Cerebellar nuclear complex (tissue), 1 donor: ENCODE results near the gene GULP1.

Experiments used
- DNase-seq, 2 experiments: peaks; one replicate each; lab custom pipeline; 2025; lab: John Stamatoyannopoulos, UW

GULP1 gene

DNA sequence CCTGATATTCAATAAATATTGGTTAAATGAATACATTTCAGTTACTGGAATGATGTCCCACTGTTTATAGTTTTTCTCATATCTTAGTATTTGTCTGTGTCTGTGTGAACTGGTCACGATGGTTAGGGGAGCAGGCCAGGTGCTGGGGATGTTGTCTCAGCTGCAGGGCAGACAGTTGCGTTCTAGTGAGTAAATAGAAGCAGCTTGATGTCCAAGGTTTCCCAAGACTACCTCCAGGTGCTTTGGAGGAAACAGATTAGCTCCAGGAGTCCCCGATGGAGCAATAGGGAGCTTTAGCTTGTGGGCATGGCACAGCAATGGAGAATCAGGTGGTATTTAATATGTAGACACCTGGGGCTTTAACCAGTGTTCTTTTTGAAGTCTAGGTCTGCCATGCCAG is 75.5 kb downstream of the GULP1 start:
- no peak for DNase-seq

GRCh38 chr2:188369365-188369764 is 77.7 kb downstream of the GULP1 start:
- no peak for DNase-seq

GRCh38 chr2:188378371-188378950 is 86.8 kb downstream of the GULP1 start:
- no peak for DNase-seq

- no peak for DNase-seq
Observed at GRCh38 chr2:188379748-188380147, 88.1 kb downstream of the GULP1 start.

DNA sequence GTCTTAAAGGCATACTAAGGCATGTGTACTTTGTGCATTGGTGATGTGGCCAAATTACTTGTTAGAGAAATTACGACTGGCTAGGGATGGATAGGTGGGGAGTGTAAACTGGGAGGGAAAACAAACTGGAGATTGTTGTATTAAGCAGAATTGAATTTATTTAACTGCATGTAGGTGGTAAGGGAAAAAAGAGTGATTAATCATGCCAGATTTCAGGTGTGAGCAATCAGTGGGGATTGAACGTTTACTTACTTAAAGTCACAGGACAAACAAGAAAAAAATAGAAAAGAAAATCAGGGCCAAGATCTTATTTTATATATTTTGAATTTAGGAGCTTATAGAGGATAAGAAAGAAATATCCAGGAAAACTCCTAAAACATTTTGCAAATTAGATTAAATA is 88.6 kb downstream of the GULP1 start:
- no peak for DNase-seq

GRCh38 chr2:188381614-188382013 is 89.9 kb downstream of the GULP1 start:
- DNase-seq, result no peak

- no peak for DNase-seq
Observed at GRCh38 chr2:188382107-188382506, 90.4 kb downstream of the GULP1 start.

- DNase-seq, result no peak
Observed at GRCh38 chr2:188383158-188383557, 91.5 kb downstream of the GULP1 start.

DNA sequence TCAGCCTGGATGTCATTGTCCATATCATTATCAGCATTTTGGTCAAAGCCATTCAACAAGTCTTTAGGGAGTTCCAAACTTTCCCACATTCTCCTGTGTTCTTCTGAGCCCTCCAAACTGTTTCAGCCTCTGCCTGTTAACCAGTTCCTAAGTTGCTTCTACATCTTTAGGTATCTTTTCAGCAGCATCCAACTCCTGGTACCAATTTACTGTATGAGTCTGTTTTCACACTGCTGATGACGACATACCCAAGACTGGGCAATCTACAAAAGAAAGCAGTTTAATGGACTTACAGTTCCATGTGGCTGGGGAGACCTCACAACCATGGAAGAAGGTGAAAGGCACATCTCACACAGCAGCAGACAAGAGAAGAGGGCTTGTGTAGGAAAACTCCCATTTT is 94.2 kb downstream of the GULP1 start:
- DNase-seq, result no peak

DNA sequence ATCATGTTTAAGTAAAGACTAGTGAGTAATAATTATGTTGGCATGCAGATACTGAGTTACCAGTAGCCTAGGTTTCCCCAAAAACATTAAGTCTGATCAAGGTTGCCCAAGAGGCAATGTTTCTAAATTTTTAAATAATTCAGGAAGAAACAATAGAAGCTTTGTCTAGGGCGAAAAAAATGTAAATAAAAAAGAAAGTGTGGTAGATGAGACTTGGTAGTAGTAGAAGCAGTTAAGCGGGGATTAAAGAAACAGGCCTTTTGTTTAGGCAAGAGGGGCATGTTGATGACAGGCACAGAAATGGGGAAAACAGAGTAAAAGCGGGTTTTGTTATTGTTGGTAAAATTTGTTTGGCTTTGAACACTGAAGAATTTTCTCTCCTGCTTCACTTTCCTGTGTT is 97.2 kb downstream of the GULP1 start:
- DNase-seq, result no peak

GRCh38 chr2:188391354-188391753 is 99.7 kb downstream of the GULP1 start:
- no peak for DNase-seq

DNA sequence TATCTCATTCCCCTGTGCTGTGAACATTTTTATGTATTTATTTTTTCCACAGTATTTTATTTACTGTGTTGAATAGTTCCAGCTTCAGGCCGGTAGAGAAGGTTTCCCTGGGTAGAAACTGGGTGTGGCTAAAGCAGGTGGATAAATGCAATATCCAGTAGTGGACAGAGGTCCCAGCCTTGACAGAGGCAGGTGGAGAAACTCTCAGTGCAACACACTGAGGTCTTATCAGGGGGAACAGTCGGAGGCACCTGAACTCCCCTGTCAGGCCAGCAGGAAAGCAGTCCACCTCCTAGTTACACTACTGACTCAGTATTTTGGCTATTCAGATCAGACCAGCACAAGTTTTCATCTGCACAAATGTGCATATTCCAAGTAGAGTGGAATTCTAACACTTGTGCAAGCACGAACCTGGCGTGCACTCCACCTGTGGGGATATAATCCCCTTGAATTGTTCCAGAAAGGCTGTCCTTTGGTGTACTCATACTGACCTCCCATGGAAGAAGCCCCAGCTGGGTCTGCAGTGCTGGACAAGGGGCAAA is 103.3 kb downstream of the GULP1 start:
- DNase-seq, result no peak

GRCh38 chr2:188395903-188396689 is 104.4 kb downstream of the GULP1 start:
- no peak for DNase-seq

DNA sequence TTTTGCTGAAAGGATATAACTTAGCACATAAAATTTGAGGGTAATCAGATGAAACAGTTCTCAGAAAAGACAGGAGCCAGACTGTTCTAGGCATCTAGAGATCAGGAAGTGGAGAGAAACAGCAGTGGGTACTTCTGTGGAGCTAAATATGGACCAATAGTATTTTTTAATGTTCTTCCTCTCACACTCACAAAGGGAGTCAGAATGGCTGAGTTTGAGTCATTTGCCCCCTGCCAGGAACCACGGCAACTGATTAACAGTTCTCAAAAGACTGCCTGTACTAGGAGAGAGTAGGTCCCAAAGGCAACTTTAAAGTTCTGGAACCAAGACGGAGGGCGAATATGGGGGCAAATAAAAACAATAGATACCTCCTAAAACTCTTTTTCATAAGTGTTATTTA is 107.5 kb downstream of the GULP1 start:
- no peak for DNase-seq

GRCh38 chr2:188403676-188404075 is 112.0 kb downstream of the GULP1 start:
- no peak for DNase-seq

DNA sequence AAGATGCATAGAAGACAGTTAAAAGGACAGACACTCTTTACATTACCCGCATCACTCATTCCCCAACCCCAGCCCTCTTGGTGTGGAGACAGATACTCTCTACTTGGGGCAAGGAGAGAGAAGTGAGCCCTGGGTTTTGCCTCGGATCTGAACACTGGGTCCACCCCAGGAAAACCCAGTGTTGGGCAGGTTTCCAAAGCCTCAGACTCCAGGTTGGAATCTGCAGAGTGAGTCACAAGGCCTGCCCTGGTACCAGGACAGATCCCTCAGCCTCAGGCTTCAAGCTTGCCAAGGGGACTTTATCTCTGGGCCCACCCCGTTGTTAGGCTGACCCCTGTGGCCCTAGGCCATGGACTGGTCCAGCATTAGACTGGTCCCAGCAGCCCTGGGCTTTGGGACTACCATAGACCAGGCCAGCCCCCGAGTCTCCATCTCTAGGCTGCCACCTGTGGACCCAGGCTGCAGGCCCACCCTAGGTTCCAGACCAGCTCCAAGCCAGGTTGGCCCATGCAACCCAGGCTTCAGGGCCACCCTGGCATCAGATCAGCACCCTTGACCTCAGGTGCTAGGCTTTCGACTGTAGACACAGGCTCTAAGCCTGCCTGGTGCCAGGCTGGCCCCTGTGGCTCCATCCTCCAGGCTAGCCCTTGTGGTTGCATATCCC is 112.8 kb downstream of the GULP1 start:
- no peak for DNase-seq

DNA sequence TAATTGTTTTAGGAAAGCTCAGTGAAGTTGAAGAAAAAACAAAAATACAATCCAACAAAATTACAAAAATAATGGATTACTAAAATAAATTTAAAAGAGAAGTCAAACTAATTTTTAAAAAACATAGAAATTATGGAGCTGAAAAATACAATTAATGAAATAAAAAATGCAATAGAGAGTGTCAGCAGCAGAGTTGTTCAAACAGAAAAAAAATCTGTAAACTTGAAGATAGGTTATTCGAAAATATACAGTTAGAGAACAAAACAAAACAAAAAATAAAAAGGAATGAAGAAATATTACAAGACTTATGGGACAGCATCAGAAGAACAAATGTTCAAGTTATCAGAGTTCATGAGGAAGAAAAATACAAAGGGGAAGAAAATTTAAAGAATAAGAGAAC is 114.7 kb downstream of the GULP1 start:
- DNase-seq, result no peak

GRCh38 chr2:188410504-188411235 is 119.0 kb downstream of the GULP1 start:
- DNase-seq, result no peak

DNA sequence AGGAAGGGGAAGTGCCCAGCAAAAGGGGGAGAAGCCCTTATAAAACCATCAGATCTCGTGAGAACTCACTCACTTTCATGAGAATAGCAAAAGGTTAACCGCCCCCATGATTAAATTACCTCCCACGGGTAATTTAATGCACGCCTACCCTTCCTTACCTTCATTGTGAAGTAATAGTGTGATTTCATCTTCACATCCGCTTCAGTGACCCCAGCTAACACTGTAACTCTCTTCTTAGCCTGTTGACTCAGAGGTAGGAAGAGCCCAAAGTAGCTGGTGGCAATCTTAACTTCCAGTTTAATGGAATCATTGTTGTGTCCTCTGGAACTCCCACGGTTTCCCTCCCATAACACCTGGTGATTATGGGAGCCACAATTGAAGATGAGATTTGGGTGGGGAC is 120.5 kb downstream of the GULP1 start:
- no peak for DNase-seq

- no peak for DNase-seq
Observed at GRCh38 chr2:188414411-188414810, 122.7 kb downstream of the GULP1 start.

DNA sequence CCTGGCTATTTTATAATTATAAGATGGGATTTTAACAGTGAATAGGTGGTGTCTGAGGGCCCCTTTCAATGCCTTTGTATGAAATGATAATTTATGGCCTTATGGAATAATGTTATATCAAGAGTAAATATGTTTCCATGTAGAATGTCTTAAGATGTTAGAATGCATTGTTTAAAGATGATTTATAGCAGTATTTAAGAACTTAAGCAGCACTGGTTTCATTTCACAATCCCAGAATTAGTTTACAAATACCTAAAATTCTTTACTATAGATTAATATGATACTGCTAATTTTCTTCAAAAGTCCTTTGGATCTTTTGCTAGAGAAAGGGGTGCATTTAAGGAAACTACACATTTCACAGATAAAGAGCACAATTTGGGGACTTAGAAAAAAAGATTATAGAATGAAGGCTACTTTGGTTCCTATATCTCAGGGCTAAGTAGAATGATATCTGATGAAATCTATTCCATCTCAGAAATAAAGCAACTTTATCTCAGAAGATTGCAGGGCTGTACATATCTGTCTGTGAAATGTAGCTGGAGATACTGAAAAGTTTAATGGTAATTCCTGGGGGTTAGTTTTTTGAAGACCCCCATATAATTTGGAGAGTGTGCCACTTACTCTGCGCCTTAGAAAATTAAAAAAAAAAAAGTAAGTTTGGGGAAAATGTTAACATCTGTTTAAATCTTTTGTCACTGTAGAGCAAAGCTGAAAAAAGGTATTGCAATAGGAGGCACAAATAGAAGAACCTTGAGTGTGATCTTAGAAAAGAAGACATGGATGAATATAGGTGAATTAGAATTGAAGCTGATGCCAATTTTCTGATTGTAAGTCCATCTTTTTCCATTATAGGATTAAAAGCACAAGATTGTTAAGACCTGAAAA is 123.4 kb downstream of the GULP1 start:
- no peak for DNase-seq

DNA sequence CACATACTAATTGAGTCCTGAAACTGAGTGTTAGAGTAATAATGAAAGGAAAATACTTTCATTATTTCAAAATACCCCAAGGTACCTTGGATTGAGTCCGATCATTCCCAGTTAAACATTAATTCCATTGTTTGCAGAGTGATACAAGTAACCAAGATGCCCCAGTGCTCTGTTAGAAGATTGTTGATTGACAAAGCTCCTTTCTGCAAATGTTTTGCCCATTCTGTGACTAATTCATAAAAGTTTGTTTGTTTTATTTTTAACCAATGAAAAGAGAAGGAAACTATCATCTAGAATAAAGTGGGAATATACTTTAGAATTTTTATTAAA is 124.0 kb downstream of the GULP1 start:
- no peak for DNase-seq
